IMR-90 (cell line): ENCODE measurements around the gene ABL1. TPM values are rescaled to one million over a fixed set of nuclear protein-coding genes. Genes with fewer than 3 reads are reported as not detected.

Experiments used
- ATAC-seq: fragments of 200-7000 bp; cut with Tn5 transposase; 2 replicates; pipeline ENCODE4 v1.9.1; 2020; ENCODE audit warnings: low read depth, mild to moderate bottlenecking, moderate library complexity
- BruUV-seq: library from RNA; stranded (reverse); fragments of 400-500 nt; replicated peaks from 2 replicates; lab custom pipeline; 2021; lab: Mats Ljungman, UMichigan
- CTCF ChIA-PET: fragments of 300-600 bp; formaldehyde crosslinking; extraction: SDS; loops from one replicate; lab custom pipeline; 2021; ENCODE audit warnings: antibody characterized with exemption; lab: Yijun Ruan, JAX
- POLR2A ChIA-PET: fragments of 300-600 bp; sonication (Branson Sonifier 250); formaldehyde crosslinking; loops from one replicate; lab custom pipeline; 2022; ENCODE audit warnings: antibody characterized with exemption; ENCODE audit not compliant: unreplicated experiment; lab: Charles Lee
- DNase-seq: peaks from one replicate; pipeline ENCODE4 v3.0.0; 2013
- H2AFZ ChIP-seq: replicated peaks from 2 replicates; pipeline ENCODE3; 2013; ENCODE audit warnings: low read length, mild to moderate bottlenecking; ENCODE audit not compliant: poor library complexity
- H2AK5ac ChIP-seq: 2 replicates; pipeline ENCODE4 v1.6.1; 2013; ENCODE audit warnings: low read depth, low read length, inconsistent platforms
- H2AK9ac ChIP-seq: replicated peaks from 2 replicates; pipeline ENCODE3; 2013; ENCODE audit warnings: mild to moderate bottlenecking, low read depth, low read length, moderate library complexity; ENCODE audit not compliant: poor library complexity
- H2BK120ac ChIP-seq: 2 replicates; pipeline ENCODE4 v1.6.1; 2013; ENCODE audit warnings: low read depth, low read length, inconsistent platforms
- H2BK15ac ChIP-seq: 3 replicates; pipeline ENCODE4 v1.6.1; 2013; ENCODE audit warnings: low read depth, low read length, inconsistent platforms
- H2BK20ac ChIP-seq: 2 replicates; pipeline ENCODE4 v1.6.1; 2013; ENCODE audit warnings: low read depth, mild to moderate bottlenecking, inconsistent platforms, low read length, moderate library complexity
- H2BK5ac ChIP-seq: 2 replicates; pipeline ENCODE4 v1.6.1; 2013; ENCODE audit warnings: mild to moderate bottlenecking, low read depth, low read length, inconsistent platforms; ENCODE audit not compliant: poor library complexity, severe bottlenecking
- H3K14ac ChIP-seq: replicated peaks from 2 replicates; pipeline ENCODE4 v1.6.1; 2013; ENCODE audit warnings: low read depth, low read length, inconsistent platforms
- H3K18ac ChIP-seq: 2 replicates; pipeline ENCODE4 v1.6.1; 2013; ENCODE audit warnings: low read depth, low read length, control low read depth
- H3K23ac ChIP-seq: 2 replicates; pipeline ENCODE4 v1.6.1; 2013; ENCODE audit warnings: low read depth, low read length, inconsistent platforms
- H3K27ac ChIP-seq: 2 replicates; pipeline ENCODE4 v1.5.1; 2013; ENCODE audit warnings: mild to moderate bottlenecking, control low read depth, low read length; ENCODE audit not compliant: insufficient read depth
- H3K27me3 ChIP-seq: 2 replicates; pipeline ENCODE4 v1.6.1; 2013; ENCODE audit warnings: low read length; ENCODE audit not compliant: control insufficient read depth, insufficient read depth
- H3K36me3 ChIP-seq: 2 replicates; pipeline ENCODE4 v1.6.1; 2013; ENCODE audit warnings: low read length, mixed read lengths; ENCODE audit not compliant: control insufficient read depth, insufficient read depth
- H3K4ac ChIP-seq: 2 replicates; pipeline ENCODE4 v1.6.1; 2013; ENCODE audit warnings: low read depth, low read length, inconsistent platforms
- H3K4me1 ChIP-seq: 2 replicates; pipeline ENCODE4 v1.6.1; 2013; ENCODE audit warnings: low read length, mixed read lengths; ENCODE audit not compliant: control insufficient read depth, insufficient read depth
- H3K4me2 ChIP-seq: 2 replicates; pipeline ENCODE4 v1.6.1; 2013; ENCODE audit warnings: low read depth, mild to moderate bottlenecking, control low read depth, low read length, moderate library complexity
- H3K4me3 ChIP-seq: 2 replicates; pipeline ENCODE4 v1.5.1; 2013; ENCODE audit warnings: low read depth, mild to moderate bottlenecking, control low read depth, low read length, moderate library complexity; ENCODE audit not compliant: insufficient read depth
- H3K56ac ChIP-seq: 2 replicates; pipeline ENCODE4 v1.6.1; 2013; ENCODE audit warnings: low read length, inconsistent platforms; ENCODE audit not compliant: insufficient read depth; ENCODE audit errors: extremely low read depth
- H3K79me1 ChIP-seq, 2 experiments: 2 replicates each; pipeline ENCODE4 v1.6.1; 2013; ENCODE audit warnings: low read length in 2 of 2, inconsistent platforms in 1 of 2, low read depth in 1 of 2
- H3K9ac ChIP-seq: 2 replicates; pipeline ENCODE4 v1.6.1; 2013; ENCODE audit warnings: low read depth, low read length, control low read depth
- H3K9me1 ChIP-seq: 2 replicates; pipeline ENCODE4 v1.6.1; 2013; ENCODE audit warnings: low read length, inconsistent platforms; ENCODE audit not compliant: insufficient read depth
- H3K9me3 ChIP-seq: 2 replicates; pipeline ENCODE4 v1.6.1; 2013; ENCODE audit warnings: low read length; ENCODE audit not compliant: control insufficient read depth, insufficient read depth
- H4K20me1 ChIP-seq: 2 replicates; pipeline ENCODE4 v1.6.1; 2013; ENCODE audit warnings: low read length, inconsistent platforms; ENCODE audit not compliant: insufficient read depth
- H4K5ac ChIP-seq: 2 replicates; pipeline ENCODE4 v1.6.1; 2013; ENCODE audit warnings: mild to moderate bottlenecking, low read depth, low read length, control low read depth
- H4K8ac ChIP-seq, 2 experiments: 2 replicates each; pipeline ENCODE4 v1.6.1; 2013; ENCODE audit warnings: low read depth in 2 of 2, low read length in 2 of 2, control low read depth in 1 of 2, inconsistent platforms in 1 of 2
- H4K91ac ChIP-seq: 2 replicates; pipeline ENCODE4 v1.6.1; 2013; ENCODE audit warnings: low read depth, low read length, inconsistent platforms; ENCODE audit not compliant: insufficient read depth
- CHD1 ChIP-seq: IDR thresholded peaks from 2 replicates; pipeline ENCODE4 v1.6.1; 2012; ENCODE audit warnings: low read depth, low read length, improper control_type of control experiment
- MAFK ChIP-seq: IDR thresholded peaks from 2 replicates; pipeline ENCODE4 v1.6.1; 2012; ENCODE audit warnings: low read depth, low read length, improper control_type of control experiment
- MAZ ChIP-seq: IDR thresholded peaks from 2 replicates; pipeline ENCODE4 v1.6.1; 2012; ENCODE audit warnings: low read depth, mild to moderate bottlenecking, low read length, improper control_type of control experiment, moderate library complexity, borderline replicate concordance
- NFE2L2 ChIP-seq: fragments of 150-350 bp; IDR thresholded peaks from 2 replicates; pipeline ENCODE4 v1.6.1; 2016; ENCODE audit warnings: low read depth, mild to moderate bottlenecking, low read length
- RFX5 ChIP-seq: IDR thresholded peaks from 2 replicates; pipeline ENCODE4 v1.8.0; 2012; ENCODE audit warnings: low read depth, mild to moderate bottlenecking, low read length, moderate library complexity
- SMC3 ChIP-seq: fragments of 150-350 bp; IDR thresholded peaks from 2 replicates; pipeline ENCODE4 v1.6.1; 2016; ENCODE audit warnings: low read depth, mild to moderate bottlenecking, antibody characterized with exemption, low read length, moderate library complexity
- USF2 ChIP-seq: fragments of 150-350 bp; IDR thresholded peaks from 2 replicates; pipeline ENCODE4 v1.6.1; 2017; ENCODE audit warnings: mild to moderate bottlenecking, antibody characterized with exemption, low read length, low read depth
- WGBS, 2 experiments: methylation state at CpG; one replicate each; pipeline versions ENCODE4 v1.1.5 to v1.1.7; 2013; ENCODE audit warnings: missing lambda C conversion rate in 2 of 2; ENCODE audit not compliant: insufficient read length in 1 of 2; ENCODE audit errors: extremely low coverage in 2 of 2; 5-methylcytosine and 5-hydroxymethylcytosine counted together
- dilution Hi-C: fragments of 300-500 bp; cut with HindIII; formaldehyde crosslinking; loops from one replicate; pipeline ENCODE4 v1.14.3; 2018; ENCODE audit warnings: low sequenced_read_pairs; ENCODE audit not compliant: unreplicated experiment
- in situ Hi-C: fragments of 300-500 bp; cut with MboI; formaldehyde crosslinking; loops from 3 replicates; pipeline ENCODE4 v1.14.3; 2019; ENCODE audit warnings: low sequenced_read_pairs, inconsistent platforms, mixed read lengths
- intact Hi-C: fragments of 100-400 bp; cut with micrococcal nuclease; formaldehyde crosslinking; loops from 2 replicates; pipeline ENCODE4 v1.10.0; 2022
- polyA plus RNA-seq, 3 experiments: library from polyadenylated mRNA; depleted of rRNA; stranded (reverse); fragments of >200 nt; gene quantifications; 2 replicates each; pipeline ENCODE4 v1.2.3, GENCODE V29; 2012; ENCODE audit warnings: low replicate concordance in 1 of 3
- total RNA-seq: library from RNA; depleted of rRNA; stranded (reverse); fragments of >200 nt; gene quantifications from 2 replicates; pipeline ENCODE4 v1.2.3, GENCODE V29; 2012

Gene ABL1
- total and polyA plus RNA-seq, 2 of the 4 experiments (the other 2 are of a cell fraction) = 33.7 to 49.1 TPM

- Histone ChIP-seq H3K9me1 (no peaks in the 10 kb centered on the region), H2AK5ac (no peak overlapping the region), H3K79me1 (no peaks in the 10 kb centered on the region), H3K4me1 (no peaks in the 10 kb centered on the region), H3K27me3 (no peaks in the 10 kb centered on the region), H3K36me3 (no peaks in the 10 kb centered on the region), H2AFZ (no peak overlapping the region), H2AK9ac (no peak overlapping the region), H3K9ac (no peak overlapping the region), H4K20me1 (no peaks in the 10 kb centered on the region), H3K4me3 (no peak overlapping the region), H3K27ac (no peak overlapping the region), H2BK5ac (no peak overlapping the region), H2BK20ac (no peak overlapping the region), H3K56ac (no peak overlapping the region), H4K8ac (no peak overlapping the region), H4K91ac (no peak overlapping the region), H3K14ac (no peak overlapping the region), H4K5ac (no peak overlapping the region), H3K4ac (no peak overlapping the region), H3K4me2 (no peak overlapping the region), H3K23ac (no peak overlapping the region), H2BK15ac (no peak overlapping the region), H3K18ac (no peak overlapping the region), H3K9me3 (no peaks in the 10 kb centered on the region), H2BK120ac (no peak overlapping the region)
- no peak for ATAC-seq
- DNase-seq = no peak
- BruUV-seq = no TSS peak
- dilution Hi-C loops = no loop called here
- 92% methylated on average over 2 of the region's 8 CpGs; no CpG with 5 or more reads in 1 of the 2 experiments for WGBS, 2 experiments
- TF ChIP-seq SMC3 (no peak), RFX5 (no peak), MAZ (no peak), NFE2L2 (no peak), CHD1 (no peak), USF2 (no peak), MAFK (no peak)
- POLR2A ChIA-PET = no interaction called here
- in situ Hi-C loops = no loop called here
- intact Hi-C loops = no loop called here
- CTCF ChIA-PET = no interaction called here
These were observed 85.2 kb downstream of the ABL1 start for GRCh38 chr9:130920233-130920632.
